ENCODE measurements around the gene RBM47.

- TF ChIP-seq POLR2A (IDR thresholded peaks at IDR 0.05; ENCODE audit: low read depth, low read length) (no peak), POLR2AphosphoS5 (IDR thresholded peaks at IDR 0.05; ENCODE audit: low read depth, low read length) (no peak)
These were observed 223.3 kb downstream of the RBM47 start for GRCh38 chr4:40406340-40406739.
